HepG2 (cell line): ENCODE measurements around the gene CHMP4B. TPM values are rescaled to one million over a fixed set of nuclear protein-coding genes. Genes with fewer than 3 reads are reported as not detected.
A peak's percentile ranks its signal among the peaks of the same experiment; 100 is the strongest.

ENCODE experiments used
- ATAC-seq: fragments of 200-7000 bp; cut with Tn5 transposase; 3 replicates; pipeline ENCODE4 v1.9.1; 2020; ENCODE audit warnings: mild to moderate bottlenecking, moderate library complexity
- BruUV-seq: library from RNA; stranded (reverse); fragments of 400-500 nt; replicated peaks from 2 replicates; lab custom pipeline; 2021; lab: Mats Ljungman, UMichigan
- CTCF ChIA-PET: fragments of 300-600 bp; formaldehyde crosslinking; extraction: SDS; loops from one replicate; lab custom pipeline; 2021; ENCODE audit warnings: low total read pairs, inconsistent platforms, low intra/inter-chr PET ratio; lab: Yijun Ruan, JAX
- POLR2A ChIA-PET: fragments of 350-600 bp; sonication (Branson Sonifier 250); formaldehyde crosslinking; loops from one replicate; lab custom pipeline; 2020; ENCODE audit warnings: antibody characterized with exemption, inconsistent platforms; lab: Yijun Ruan, JAX
- DNase-seq: peaks from one replicate; pipeline ENCODE4 v3.0.0-alpha.2; 2015; ENCODE audit warnings: low spot score
- FAIRE-seq: peaks from 3 replicates; lab custom pipeline; 2011; peaks lifted over from hg19 to GRCh38; lab: Jason Lieb, UNC
- H2AFZ ChIP-seq: one replicate; pipeline ENCODE4 v1.6.1; 2011; ENCODE audit warnings: low read length, inconsistent platforms
- H3K27ac ChIP-seq: fragments of 300-600 bp; 3 replicates; pipeline ENCODE4 v1.8.0; 2011; ENCODE audit warnings: mixed run types, mild to moderate bottlenecking, mixed read lengths, low read length, inconsistent platforms; ENCODE audit not compliant: insufficient read depth; ENCODE audit errors: extremely low read length
- H3K27me3 ChIP-seq, 2 experiments: fragments of 200-600 bp in 1 of 2; 2 replicates in 1 of 2; 3 replicates in 1 of 2; pipeline versions ENCODE4 v1.6.0 to v1.8.0; 2011; ENCODE audit warnings: low read length in 2 of 2, mild to moderate bottlenecking in 2 of 2, moderate library complexity in 2 of 2, inconsistent platforms in 1 of 2; ENCODE audit not compliant: insufficient read depth in 2 of 2, control insufficient read depth in 1 of 2
- H3K36me3 ChIP-seq, 2 experiments: fragments of 200-600 bp in 1 of 2; replicated peaks in 1 of 2; 2 replicates in 1 of 2; 3 replicates in 1 of 2; pipeline versions ENCODE4 v1.5.1 to v1.8.0; 2011; ENCODE audit warnings: low read length in 2 of 2, inconsistent platforms in 1 of 2; ENCODE audit not compliant: insufficient read depth in 2 of 2, control insufficient read depth in 1 of 2
- H3K4me1 ChIP-seq: 2 replicates; pipeline ENCODE4 v1.5.1; 2012; ENCODE audit warnings: low read length, inconsistent platforms; ENCODE audit not compliant: insufficient read depth
- H3K4me2 ChIP-seq: 2 replicates; pipeline ENCODE4 v1.6.0; 2011; ENCODE audit warnings: low read depth, low read length, inconsistent platforms
- H3K4me3 ChIP-seq, 3 experiments: fragments of 200-600 bp in 1 of 3; sonication (generic), shearing (Covaris generic) in 1 of 3; replicated peaks in 1 of 3; 2 replicates each; pipeline ENCODE4 v1.5.1; 2011 to 2016; ENCODE audit warnings: low read length in 3 of 3, inconsistent platforms in 2 of 3, low read depth in 2 of 3, mild to moderate bottlenecking in 2 of 3, control low read depth in 1 of 3, mixed read lengths in 1 of 3; ENCODE audit not compliant: insufficient read depth in 1 of 3
- H3K79me2 ChIP-seq: one replicate; pipeline ENCODE4 v1.6.1; 2011; ENCODE audit warnings: low read length, inconsistent platforms; ENCODE audit not compliant: insufficient read depth
- H3K9ac ChIP-seq: 2 replicates; pipeline ENCODE4 v1.6.0; 2011; ENCODE audit warnings: mild to moderate bottlenecking, low read depth, low read length, inconsistent platforms; ENCODE audit not compliant: insufficient read depth
- H3K9me3 ChIP-seq: 2 replicates; pipeline ENCODE4 v1.5.1; 2012; ENCODE audit warnings: mild to moderate bottlenecking, low read length
- H4K20me1 ChIP-seq: 2 replicates; pipeline ENCODE4 v1.6.0; 2011; ENCODE audit warnings: inconsistent platforms, mild to moderate bottlenecking, low read length, moderate library complexity; ENCODE audit not compliant: insufficient read depth
- AHDC1 ChIP-seq: sonication (generic); formaldehyde crosslinking; IDR thresholded peaks from 2 replicates; pipeline ENCODE4 v1.5.1; 2020; ENCODE audit warnings: mild to moderate bottlenecking, missing genetic modification reagents, borderline replicate concordance
- CTCF ChIP-seq: sonication (generic); formaldehyde crosslinking; IDR thresholded peaks from 2 replicates; pipeline ENCODE4 v1.5.0; 2020; ENCODE audit warnings: mild to moderate bottlenecking, missing genetic modification reagents, moderate library complexity
- NPAS2 ChIP-seq: sonication (generic); formaldehyde crosslinking; IDR thresholded peaks from 2 replicates; pipeline ENCODE4 v1.8.0; 2022; ENCODE audit warnings: mild to moderate bottlenecking, missing genetic modification reagents, borderline replicate concordance
- SNAPC5 ChIP-seq: sonication (generic); formaldehyde crosslinking; IDR thresholded peaks from 2 replicates; pipeline ENCODE4 v1.8.1; 2023; ENCODE audit warnings: mild to moderate bottlenecking, missing genetic modification reagents, borderline replicate concordance
- ZNF354B ChIP-seq: sonication (generic); formaldehyde crosslinking; IDR thresholded peaks from 2 replicates; pipeline ENCODE4 v1.8.0; 2022; ENCODE audit warnings: mild to moderate bottlenecking, missing genetic modification reagents
- ZNF737 ChIP-seq: sonication (generic); formaldehyde crosslinking; IDR thresholded peaks from 2 replicates; pipeline ENCODE4 v1.5.0; 2020; ENCODE audit warnings: missing genetic modification reagents, mild to moderate bottlenecking, borderline replicate concordance
- ZNF75D ChIP-seq: sonication (generic); formaldehyde crosslinking; IDR thresholded peaks from 2 replicates; pipeline ENCODE4 v1.8.1; 2023; ENCODE audit warnings: missing genetic modification reagents, mild to moderate bottlenecking, borderline replicate concordance
- WGBS: methylation state at CpG from one replicate; pipeline ENCODE4 v1.1.6; 2017; ENCODE audit warnings: low lambda C conversion rate; 5-methylcytosine and 5-hydroxymethylcytosine counted together
- in situ Hi-C: cut with HindIII; loops from 2 replicates; pipeline ENCODE4 v1.10.0; 2017; ENCODE audit warnings: low pct_unique_long_range_greater_than_20kb; ENCODE audit not compliant: extremely low pct_ligation_motif_present
- intact Hi-C: fragments of 100-400 bp; cut with micrococcal nuclease; formaldehyde crosslinking; loops from one replicate; pipeline ENCODE4 v1.10.0; 2022; ENCODE audit not compliant: unreplicated experiment
- polyA plus RNA-seq, 8 experiments: library from polyadenylated mRNA; depleted of rRNA in 3 of 8; stranded (reverse) in 7 of 8; unstranded in 1 of 8; fragments of >200 nt; fragmentation: Illumina TruSeq in 4 of 8; extraction: Trizol in 4 of 8; gene quantifications; 2 replicates each; pipeline versions ENCODE4 v1.2.1 to v1.2.3, GENCODE V29; 2011 to 2016; ENCODE audit warnings: low read depth in 4 of 8, missing spikeins in 1 of 8, mixed read lengths in 1 of 8; ENCODE audit not compliant: insufficient read depth in 1 of 8
- total RNA-seq, 5 experiments: library from RNA; depleted of rRNA; stranded (reverse); fragments of >200 nt; fragmentation: Illumina TruSeq; extraction: Trizol; gene quantifications; 2 replicates each; pipeline ENCODE4 v1.2.3, GENCODE V29; 2016; ENCODE audit warnings: low read depth in 1 of 5

The CHMP4B gene
- total and polyA plus RNA-seq, 2 of the 13 experiments (the other 11 are each of a cell fraction or from before 2014, with no cell fraction given), result 40.1 to 45.6 TPM

GRCh38 chr20:33840759-33841435 is 29.7 kb downstream of the CHMP4B start (continued):
- no peak for TF ChIP-seq CTCF (CRISPR knock-in tag)
- TF ChIP-seq AHDC1 (CRISPR knock-in tag), result no peak
- no peak for TF ChIP-seq ZNF75D (CRISPR knock-in tag)

GRCh38 chr20:33841436-33841799 is 30.3 kb downstream of the CHMP4B start:
- in situ Hi-C loops (no loop called here), intact Hi-C loops (loop anchor here (5.0 kb wide), 1 partner anchor 49 kb away; no protein-coding TSS in a partner anchor)
- Histone ChIP-seq H3K4me2 (no peak overlapping the region), H2AFZ (no peak overlapping the region), H3K79me2 (peaks cover 81% of the 10 kb centered on the region), H3K27ac (no peak overlapping the region), H3K9me3 (no peaks in the 10 kb centered on the region), H3K4me3 (no peak overlapping the region), H4K20me1 (peaks cover 37% of the 10 kb centered on the region), H3K4me1 (peaks cover 70% of the 10 kb centered on the region), H3K27me3 (no peaks in the 10 kb centered on the region), H3K9ac (no peak overlapping the region), H3K36me3 (peaks cover 4% of the 10 kb centered on the region in 2 experiments; a peak in 3 of 5 replicates)
- ChIA-PET CTCF (no interaction called here), POLR2A (no interaction called here)
- no peak for ATAC-seq
- FAIRE-seq, result no peak
- BruUV-seq, result no TSS peak
- 82% methylated on average over 4 of the region's 4 CpGs for WGBS
- DNase-seq, result no peak
- TF ChIP-seq ZNF737 (CRISPR knock-in tag) (0 out of 2 replicates have a peak, but pooled peaks have one; percentile 27), SNAPC5 (CRISPR knock-in tag) (no peak), ZNF354B (no peak), NPAS2 (CRISPR knock-in tag) (0 out of 2 replicates have a peak, but pooled peaks have one; percentile 32)
